HCT116 (cell line): ENCODE results near the gene PDE6H. TPM values are rescaled to one million over a fixed set of nuclear protein-coding genes. Genes with fewer than 3 reads are reported as not detected.

Experiments
- ATAC-seq: fragments of 200-7000 bp; cut with Tn5 transposase; 2 replicates; pipeline ENCODE4 v1.9.1; 2020; ENCODE audit warnings: mild to moderate bottlenecking, moderate library complexity
- BruUV-seq: library from RNA; stranded (reverse); fragments of 400-500 nt; replicated peaks from 2 replicates; lab custom pipeline; 2021; lab: Mats Ljungman, UMichigan
- CTCF ChIA-PET: fragments of 300-600 bp; sonication (Branson Sonifier 250); formaldehyde crosslinking; loops from one replicate; lab custom pipeline; 2021; ENCODE audit warnings: antibody characterized with exemption; lab: Charles Lee
- POLR2A ChIA-PET: fragments of 300-600, 350-600 bp; sonication (Branson Sonifier 250); formaldehyde crosslinking; loops from one replicate; lab custom pipeline; 2021; ENCODE audit warnings: antibody characterized with exemption; lab: Charles Lee
- RAD21 ChIA-PET, 2 experiments: fragments of 300-600 bp; sonication (Branson Sonifier 250); formaldehyde crosslinking; loops; one replicate each; lab custom pipeline; 2023; ENCODE audit warnings: low total read pairs in 2 of 2; ENCODE audit not compliant: uncharacterized antibody in 2 of 2, unreplicated experiment in 2 of 2, low non-redundant PET in 1 of 2; lab: Charles Lee
- DNase-seq: peaks from one replicate; pipeline ENCODE4 v3.0.0-alpha.2; 2010; ENCODE audit warnings: low read depth, low spot score
- H2AFZ ChIP-seq: fragments of 200-600 bp; shearing (Covaris generic), sonication (generic); 2 replicates; pipeline ENCODE4 v1.6.1; 2017; ENCODE audit warnings: low read depth, mixed run types, mixed read lengths, antibody characterized with exemption, low read length; ENCODE audit not compliant: poor library complexity, severe bottlenecking
- H3K27ac ChIP-seq: 2 replicates; pipeline ENCODE4 v1.5.1; 2012; ENCODE audit warnings: low read depth, low read length
- H3K27me3 ChIP-seq: fragments of 200-600 bp; sonication (generic); 2 replicates; pipeline ENCODE4 v1.6.1; 2016; ENCODE audit warnings: mixed run types, low read length, mixed read lengths; ENCODE audit not compliant: insufficient read depth
- H3K36me3 ChIP-seq, 2 experiments: fragments of 200-500 bp in 1 of 2; fragments of 200-600 bp in 1 of 2; sonication (Bioruptor generic) in 1 of 2; sonication (generic) in 1 of 2; 2 replicates each; pipeline versions ENCODE4 v1.5.1 to v1.6.1; 2014 to 2016; ENCODE audit warnings: low read length in 2 of 2, inconsistent platforms in 1 of 2, mixed read lengths in 1 of 2, mixed run types in 1 of 2; ENCODE audit not compliant: insufficient read depth in 2 of 2, control insufficient read depth in 1 of 2
- H3K4me1 ChIP-seq, 2 experiments: fragments of 200-600 bp in 1 of 2; sonication (generic) in 1 of 2; 2 replicates each; pipeline versions ENCODE4 v1.5.1 to v1.6.1; 2012 to 2017; ENCODE audit warnings: low read length in 2 of 2, inconsistent platforms in 1 of 2, mild to moderate bottlenecking in 1 of 2, mixed read lengths in 1 of 2, mixed run types in 1 of 2, moderate library complexity in 1 of 2; ENCODE audit not compliant: insufficient read depth in 2 of 2, control insufficient read depth in 1 of 2
- H3K4me2 ChIP-seq: fragments of 200-600 bp; sonication (generic); 2 replicates; pipeline ENCODE4 v1.6.1; 2017; ENCODE audit warnings: mixed run types, low read length, mixed read lengths
- H3K4me3 ChIP-seq, 2 experiments: fragments of 200-600 bp in 1 of 2; sonication (generic) in 1 of 2; replicated peaks in 1 of 2; 2 replicates each; pipeline ENCODE4 v1.5.1; 2011 to 2016; ENCODE audit warnings: low read length in 2 of 2, control low read depth in 1 of 2, low read depth in 1 of 2, mild to moderate bottlenecking in 1 of 2, mixed read lengths in 1 of 2, mixed run types in 1 of 2
- H3K79me2 ChIP-seq: fragments of 200-600 bp; sonication (generic); 2 replicates; pipeline ENCODE4 v1.6.1; 2017; ENCODE audit warnings: mild to moderate bottlenecking, mixed run types, low read length, moderate library complexity, mixed read lengths; ENCODE audit not compliant: insufficient read depth
- H3K9ac ChIP-seq: fragments of 200-600 bp; sonication (generic); 2 replicates; pipeline ENCODE4 v1.6.1; 2016; ENCODE audit warnings: low read length, mixed read lengths
- H3K9me2 ChIP-seq: fragments of 200-600 bp; sonication (generic), shearing (Covaris generic); 2 replicates; pipeline ENCODE4 v1.6.1; 2017; ENCODE audit warnings: mixed run types, mild to moderate bottlenecking, moderate library complexity; ENCODE audit not compliant: insufficient read depth
- H3K9me3 ChIP-seq, 2 experiments: fragments of 200-500 bp in 1 of 2; fragments of 200-600 bp in 1 of 2; sonication (Bioruptor generic) in 1 of 2; sonication (generic) in 1 of 2; 2 replicates each; pipeline ENCODE4 v1.6.1; 2014 to 2017; ENCODE audit warnings: low read length in 2 of 2, mixed read lengths in 2 of 2, inconsistent platforms in 1 of 2, low read depth in 1 of 2, mild to moderate bottlenecking in 1 of 2, mixed run types in 1 of 2, moderate library complexity in 1 of 2; ENCODE audit not compliant: control insufficient read depth in 1 of 2, insufficient read depth in 1 of 2
- H4K20me1 ChIP-seq: fragments of 200-600 bp; sonication (generic), shearing (Covaris generic); 2 replicates; pipeline ENCODE4 v1.6.1; 2017; ENCODE audit warnings: mixed run types, mild to moderate bottlenecking, moderate library complexity; ENCODE audit not compliant: insufficient read depth
- CBX3 ChIP-seq: IDR thresholded peaks from 2 replicates; pipeline ENCODE4 v1.6.1; 2012; ENCODE audit warnings: low read depth
- CEBPB ChIP-seq: IDR thresholded peaks from 2 replicates; pipeline ENCODE4 v1.6.1; 2012; ENCODE audit warnings: low read depth
- EGR1 ChIP-seq: IDR thresholded peaks from 2 replicates; pipeline ENCODE4 v1.6.1; 2012; ENCODE audit warnings: low read depth
- EZH2 ChIP-seq: fragments of 200-600 bp; sonication (generic); IDR thresholded peaks from 2 replicates; pipeline ENCODE4 v1.6.1; 2017; ENCODE audit warnings: antibody characterized with exemption, mixed run types
- EZH2phosphoT487 ChIP-seq: fragments of 200-600 bp; IDR thresholded peaks from 2 replicates; pipeline ENCODE4 v1.6.1; 2018; ENCODE audit warnings: antibody characterized with exemption, borderline replicate concordance
- FOSL1 ChIP-seq: IDR thresholded peaks from 2 replicates; pipeline ENCODE4 v1.6.1; 2012; ENCODE audit warnings: low read depth
- JUND ChIP-seq: IDR thresholded peaks from 2 replicates; pipeline ENCODE4 v1.6.1; 2012
- POLR2A ChIP-seq: IDR thresholded peaks from 2 replicates; pipeline ENCODE4 v1.7.0; 2011; ENCODE audit warnings: borderline replicate concordance; ENCODE audit not compliant: insufficient read depth, insufficient read length; ENCODE audit errors: extremely low read depth
- POLR2AphosphoS5 ChIP-seq: IDR thresholded peaks from 2 replicates; pipeline ENCODE4 v1.6.1; 2011; ENCODE audit warnings: mild to moderate bottlenecking, low read depth, low read length, moderate library complexity
- RAD21 ChIP-seq: IDR thresholded peaks from 2 replicates; pipeline ENCODE4 v1.6.1; 2012; ENCODE audit warnings: low read depth, mild to moderate bottlenecking
- SP1 ChIP-seq: IDR thresholded peaks from 2 replicates; pipeline ENCODE4 v1.6.1; 2012; ENCODE audit warnings: low read depth
- TCF7L2 ChIP-seq: IDR thresholded peaks from 2 replicates; pipeline ENCODE4 v1.7.0; 2011; ENCODE audit warnings: borderline replicate concordance, inconsistent platforms; ENCODE audit not compliant: insufficient read depth, insufficient read length; ENCODE audit errors: extremely low read depth
- YY1 ChIP-seq: IDR thresholded peaks from 2 replicates; pipeline ENCODE4 v1.6.1; 2011; ENCODE audit warnings: low read length, low read depth, moderate library complexity, mild to moderate bottlenecking; ENCODE audit not compliant: insufficient replicate concordance; ENCODE audit errors: extremely low read depth
- ZBTB33 ChIP-seq: IDR thresholded peaks from 2 replicates; pipeline ENCODE4 v1.6.1; 2011; ENCODE audit warnings: mild to moderate bottlenecking, low read length, moderate library complexity; ENCODE audit not compliant: insufficient replicate concordance; ENCODE audit errors: extremely low read depth
- ZFX ChIP-seq: fragments of 450-650 bp; IDR thresholded peaks from 2 replicates; pipeline ENCODE4 v1.6.1; 2017
- ZNF274 ChIP-seq: fragments of 200-500 bp; sonication (Bioruptor generic); IDR thresholded peaks from 2 replicates; pipeline ENCODE4 v1.6.1; 2014; ENCODE audit warnings: mild to moderate bottlenecking, low read depth, low read length, inconsistent platforms
- intact Hi-C: fragments of 100-400 bp; cut with micrococcal nuclease; formaldehyde crosslinking; loops from 2 replicates; pipeline ENCODE4 v1.10.0; 2022
- total RNA-seq: library from RNA; stranded (reverse); gene quantifications from one replicate; pipeline ENCODE4 v1.2.1, GENCODE V29; 2021; ENCODE audit not compliant: unreplicated experiment
- TF ChIP-seq, protein P1 (sequence below), 3 experiments: fragments of 200-600 bp in 1 of 3; sonication (generic) in 1 of 3; IDR thresholded peaks in 2 of 3; conservative IDR thresholded peaks in 1 of 3; 2 replicates each; pipeline ENCODE4 v1.5.1; 2012 to 2017; ENCODE audit warnings: low read depth in 2 of 3, low read length in 2 of 3, antibody characterized with exemption in 1 of 3, borderline replicate concordance in 1 of 3, control low read depth in 1 of 3, mild to moderate bottlenecking in 1 of 3, mixed read lengths in 1 of 3, mixed run types in 1 of 3, moderate library complexity in 1 of 3; ENCODE audit not compliant: insufficient read depth in 1 of 3
- TF ChIP-seq, protein P2 (sequence below): IDR thresholded peaks from 2 replicates; pipeline ENCODE4 v1.6.1; 2012
- TF ChIP-seq, protein P3 (sequence below): IDR thresholded peaks from 2 replicates; pipeline ENCODE4 v1.6.1; 2012; ENCODE audit warnings: low read depth

The PDE6H gene
- total RNA-seq, 1 experiment from 2014 or later: not detected

- Histone ChIP-seq H3K4me2 (peak overlapping the region; percentile 10; the same call in 1 of the 2 replicates), H2AFZ (peak overlapping the region; percentile 43), H3K4me3 (no peak overlapping the region), H3K27me3 (no peaks in the 10 kb centered on the region), H3K9ac (no peak overlapping the region), H3K27ac (no peak overlapping the region), H3K9me3 (no peaks in the 10 kb centered on the region), H3K4me1 (peaks cover 0 to 7% of the 10 kb centered on the region in 2 experiments; a peak in 2 of 4 replicates), H3K36me3 (no peaks in the 10 kb centered on the region), H3K79me2 (no peaks in the 10 kb centered on the region), H4K20me1 (no peaks in the 10 kb centered on the region), H3K9me2 (no peaks in the 10 kb centered on the region)
- intact Hi-C loops: no loop called here
- no TSS peak for BruUV-seq
- ATAC-seq (peak; percentile 38; the same call in 1 of the 2 replicates), DNase-seq (no peak)
- CTCF ChIA-PET: no interaction called here
- RAD21 ChIA-PET: no interaction called here
- POLR2A ChIA-PET: no interaction called here
- TF ChIP-seq, protein P1, sequence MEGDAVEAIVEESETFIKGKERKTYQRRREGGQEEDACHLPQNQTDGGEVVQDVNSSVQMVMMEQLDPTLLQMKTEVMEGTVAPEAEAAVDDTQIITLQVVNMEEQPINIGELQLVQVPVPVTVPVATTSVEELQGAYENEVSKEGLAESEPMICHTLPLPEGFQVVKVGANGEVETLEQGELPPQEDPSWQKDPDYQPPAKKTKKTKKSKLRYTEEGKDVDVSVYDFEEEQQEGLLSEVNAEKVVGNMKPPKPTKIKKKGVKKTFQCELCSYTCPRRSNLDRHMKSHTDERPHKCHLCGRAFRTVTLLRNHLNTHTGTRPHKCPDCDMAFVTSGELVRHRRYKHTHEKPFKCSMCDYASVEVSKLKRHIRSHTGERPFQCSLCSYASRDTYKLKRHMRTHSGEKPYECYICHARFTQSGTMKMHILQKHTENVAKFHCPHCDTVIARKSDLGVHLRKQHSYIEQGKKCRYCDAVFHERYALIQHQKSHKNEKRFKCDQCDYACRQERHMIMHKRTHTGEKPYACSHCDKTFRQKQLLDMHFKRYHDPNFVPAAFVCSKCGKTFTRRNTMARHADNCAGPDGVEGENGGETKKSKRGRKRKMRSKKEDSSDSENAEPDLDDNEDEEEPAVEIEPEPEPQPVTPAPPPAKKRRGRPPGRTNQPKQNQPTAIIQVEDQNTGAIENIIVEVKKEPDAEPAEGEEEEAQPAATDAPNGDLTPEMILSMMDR (IDR thresholded peaks at IDR 0.05 in 2 of 3, conservative IDR thresholded peaks at IDR 0.05 in 1 of 3; ENCODE audit: borderline replicate concordance in 1 of 3, insufficient read depth in 1 of 3, low read depth in 2 of 3, low read length in 2 of 3): no peak
- TF ChIP-seq YY1: no peak
- TF ChIP-seq CBX3: no peak
- TF ChIP-seq, protein P2, sequence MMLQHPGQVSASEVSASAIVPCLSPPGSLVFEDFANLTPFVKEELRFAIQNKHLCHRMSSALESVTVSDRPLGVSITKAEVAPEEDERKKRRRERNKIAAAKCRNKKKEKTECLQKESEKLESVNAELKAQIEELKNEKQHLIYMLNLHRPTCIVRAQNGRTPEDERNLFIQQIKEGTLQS: no peak
- no peak for TF ChIP-seq SP1
- TF ChIP-seq EZH2: no peak
- no peak for TF ChIP-seq RAD21
- TF ChIP-seq CEBPB: no peak
- TF ChIP-seq FOSL1: no peak
- TF ChIP-seq, protein P3, sequence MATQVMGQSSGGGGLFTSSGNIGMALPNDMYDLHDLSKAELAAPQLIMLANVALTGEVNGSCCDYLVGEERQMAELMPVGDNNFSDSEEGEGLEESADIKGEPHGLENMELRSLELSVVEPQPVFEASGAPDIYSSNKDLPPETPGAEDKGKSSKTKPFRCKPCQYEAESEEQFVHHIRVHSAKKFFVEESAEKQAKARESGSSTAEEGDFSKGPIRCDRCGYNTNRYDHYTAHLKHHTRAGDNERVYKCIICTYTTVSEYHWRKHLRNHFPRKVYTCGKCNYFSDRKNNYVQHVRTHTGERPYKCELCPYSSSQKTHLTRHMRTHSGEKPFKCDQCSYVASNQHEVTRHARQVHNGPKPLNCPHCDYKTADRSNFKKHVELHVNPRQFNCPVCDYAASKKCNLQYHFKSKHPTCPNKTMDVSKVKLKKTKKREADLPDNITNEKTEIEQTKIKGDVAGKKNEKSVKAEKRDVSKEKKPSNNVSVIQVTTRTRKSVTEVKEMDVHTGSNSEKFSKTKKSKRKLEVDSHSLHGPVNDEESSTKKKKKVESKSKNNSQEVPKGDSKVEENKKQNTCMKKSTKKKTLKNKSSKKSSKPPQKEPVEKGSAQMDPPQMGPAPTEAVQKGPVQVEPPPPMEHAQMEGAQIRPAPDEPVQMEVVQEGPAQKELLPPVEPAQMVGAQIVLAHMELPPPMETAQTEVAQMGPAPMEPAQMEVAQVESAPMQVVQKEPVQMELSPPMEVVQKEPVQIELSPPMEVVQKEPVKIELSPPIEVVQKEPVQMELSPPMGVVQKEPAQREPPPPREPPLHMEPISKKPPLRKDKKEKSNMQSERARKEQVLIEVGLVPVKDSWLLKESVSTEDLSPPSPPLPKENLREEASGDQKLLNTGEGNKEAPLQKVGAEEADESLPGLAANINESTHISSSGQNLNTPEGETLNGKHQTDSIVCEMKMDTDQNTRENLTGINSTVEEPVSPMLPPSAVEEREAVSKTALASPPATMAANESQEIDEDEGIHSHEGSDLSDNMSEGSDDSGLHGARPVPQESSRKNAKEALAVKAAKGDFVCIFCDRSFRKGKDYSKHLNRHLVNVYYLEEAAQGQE: no peak
- no peak for TF ChIP-seq JUND
- no peak for TF ChIP-seq EGR1
- TF ChIP-seq TCF7L2: no peak
- no peak for TF ChIP-seq ZNF274
- no peak for TF ChIP-seq ZFX
- no peak for TF ChIP-seq ZBTB33
- TF ChIP-seq EZH2phosphoT487: no peak
- TF ChIP-seq POLR2AphosphoS5: no peak
- no peak for TF ChIP-seq POLR2A
Observed at GRCh38 chr12:14960548-14961465, 12.0 kb upstream of the PDE6H start.
